HepG2 (cell line): ENCODE results near the gene CLTCL1. TPM values are rescaled to one million over a fixed set of nuclear protein-coding genes. Genes with fewer than 3 reads are reported as not detected.

Source experiments
- AKNA ChIP-seq: sonication (generic); formaldehyde crosslinking; IDR thresholded peaks from 2 replicates; pipeline ENCODE4 v1.4.0; 2020; ENCODE audit warnings: missing genetic modification reagents, borderline replicate concordance
- HOXA5 ChIP-seq: sonication (generic); formaldehyde crosslinking; IDR thresholded peaks from 2 replicates; pipeline ENCODE4 v1.4.0; 2020; ENCODE audit warnings: missing genetic modification reagents
- KLF16 ChIP-seq, 2 experiments: sonication (generic) in 1 of 2; formaldehyde crosslinking in 1 of 2; IDR thresholded peaks; 2 replicates each; pipeline versions ENCODE4 v1.6.1 to v1.8.0; 2016 to 2023; ENCODE audit warnings: missing genetic modification reagents in 2 of 2, missing compliant biosample characterization in 1 of 2
- MTA1 ChIP-seq: sonication (generic); formaldehyde crosslinking; IDR thresholded peaks from 2 replicates; pipeline ENCODE4 v1.4.0; 2020; ENCODE audit warnings: missing genetic modification reagents, mild to moderate bottlenecking, borderline replicate concordance
- MTF2 ChIP-seq: sonication (generic); formaldehyde crosslinking; IDR thresholded peaks from 2 replicates; pipeline ENCODE4 v1.5.0; 2020; ENCODE audit warnings: missing genetic modification reagents, borderline replicate concordance
- MXD4 ChIP-seq: IDR thresholded peaks from 2 replicates; pipeline ENCODE4 v1.6.1; 2016; ENCODE audit warnings: mild to moderate bottlenecking, missing biosample characterization, missing genetic modification reagents
- NCOR1 ChIP-seq: fragments of 200-600 bp; sonication (generic); IDR thresholded peaks from 2 replicates; pipeline ENCODE4 v1.7.0; 2017; ENCODE audit warnings: antibody characterized with exemption, low read length, borderline replicate concordance
- PCBP2 ChIP-seq: fragments of 200-400 bp; formaldehyde crosslinking; optimal IDR thresholded peaks from 2 replicates; pipeline ENCODE3; 2018; ENCODE audit warnings: low read length, low read depth; ENCODE audit not compliant: poor library complexity, severe bottlenecking
- SALL2 ChIP-seq: sonication (generic); formaldehyde crosslinking; IDR thresholded peaks from 2 replicates; pipeline ENCODE4 v1.8.1; 2023; ENCODE audit warnings: mild to moderate bottlenecking, missing genetic modification reagents, inconsistent platforms
- SATB2 ChIP-seq: sonication (generic); formaldehyde crosslinking; IDR thresholded peaks from 2 replicates; pipeline ENCODE4 v1.5.0; 2020; ENCODE audit warnings: missing genetic modification reagents
- TCF12 ChIP-seq, 2 experiments: fragments of 450-650 bp in 1 of 2; sonication (generic) in 1 of 2; formaldehyde crosslinking in 1 of 2; IDR thresholded peaks; 2 replicates each; pipeline versions ENCODE4 v1.6.1 to v1.8.0; 2017 to 2022; ENCODE audit warnings: antibody characterized with exemption in 1 of 2, mild to moderate bottlenecking in 1 of 2, missing genetic modification reagents in 1 of 2, moderate library complexity in 1 of 2
- THYN1 ChIP-seq: sonication (generic); formaldehyde crosslinking; IDR thresholded peaks from 2 replicates; pipeline ENCODE4 v1.8.1; 2023; ENCODE audit warnings: low read depth, mild to moderate bottlenecking, moderate library complexity, missing genetic modification reagents, borderline replicate concordance
- YEATS4 ChIP-seq: sonication (generic); formaldehyde crosslinking; IDR thresholded peaks from 2 replicates; pipeline ENCODE4 v1.4.0; 2020; ENCODE audit warnings: missing genetic modification reagents, borderline replicate concordance
- ZFP36 ChIP-seq: fragments of 150-350 bp; IDR thresholded peaks from 2 replicates; pipeline ENCODE4 v1.6.1; 2018; ENCODE audit warnings: borderline replicate concordance, low read length, low read depth; ENCODE audit not compliant: partially characterized antibody
- ZFP37 ChIP-seq: sonication (generic); formaldehyde crosslinking; IDR thresholded peaks from 2 replicates; pipeline ENCODE4 v1.4.0; 2020; ENCODE audit warnings: missing genetic modification reagents, borderline replicate concordance
- ZNF17 ChIP-seq: sonication (generic); formaldehyde crosslinking; IDR thresholded peaks from 2 replicates; pipeline ENCODE4 v1.5.0; 2020; ENCODE audit warnings: mild to moderate bottlenecking, missing genetic modification reagents
- ZNF263 ChIP-seq: sonication (generic); formaldehyde crosslinking; IDR thresholded peaks from 2 replicates; pipeline ENCODE4 v1.4.0; 2020; ENCODE audit warnings: missing genetic modification reagents
- ZNF496 ChIP-seq: sonication (generic); formaldehyde crosslinking; IDR thresholded peaks from 2 replicates; pipeline ENCODE4 v1.8.1; 2023; ENCODE audit warnings: mild to moderate bottlenecking, moderate library complexity, missing genetic modification reagents; ENCODE audit not compliant: insufficient replicate concordance
- ZNF737 ChIP-seq: sonication (generic); formaldehyde crosslinking; IDR thresholded peaks from 2 replicates; pipeline ENCODE4 v1.5.0; 2020; ENCODE audit warnings: missing genetic modification reagents, mild to moderate bottlenecking, borderline replicate concordance
- ZNF777 ChIP-seq: sonication (generic); formaldehyde crosslinking; IDR thresholded peaks from 2 replicates; pipeline ENCODE4 v1.4.0; 2020; ENCODE audit warnings: missing genetic modification reagents
- polyA plus RNA-seq, 8 experiments: library from polyadenylated mRNA; depleted of rRNA in 3 of 8; stranded (reverse) in 7 of 8; unstranded in 1 of 8; fragments of >200 nt; fragmentation: Illumina TruSeq in 4 of 8; extraction: Trizol in 4 of 8; gene quantifications; 2 replicates each; pipeline versions ENCODE4 v1.2.1 to v1.2.3, GENCODE V29; 2011 to 2016; ENCODE audit warnings: low read depth in 4 of 8, missing spikeins in 1 of 8, mixed read lengths in 1 of 8; ENCODE audit not compliant: insufficient read depth in 1 of 8
- total RNA-seq, 5 experiments: library from RNA; depleted of rRNA; stranded (reverse); fragments of >200 nt; fragmentation: Illumina TruSeq; extraction: Trizol; gene quantifications; 2 replicates each; pipeline ENCODE4 v1.2.3, GENCODE V29; 2016; ENCODE audit warnings: low read depth in 1 of 5
- TF ChIP-seq, protein P1 (sequence below): sonication (generic); formaldehyde crosslinking; conservative IDR thresholded peaks from 2 replicates; pipeline ENCODE4 v1.8.1; 2023; ENCODE audit warnings: missing genetic modification reagents
- TF ChIP-seq, protein P2 (sequence below): sonication (generic); formaldehyde crosslinking; IDR thresholded peaks from 2 replicates; pipeline ENCODE4 v1.5.1; 2020; ENCODE audit warnings: missing genetic modification reagents, mild to moderate bottlenecking, borderline replicate concordance

Gene CLTCL1
- total and polyA plus RNA-seq, 2 of the 13 experiments (the other 11 are each of a cell fraction or from before 2014, with no cell fraction given): 8.1 to 10.9 TPM

DNA sequence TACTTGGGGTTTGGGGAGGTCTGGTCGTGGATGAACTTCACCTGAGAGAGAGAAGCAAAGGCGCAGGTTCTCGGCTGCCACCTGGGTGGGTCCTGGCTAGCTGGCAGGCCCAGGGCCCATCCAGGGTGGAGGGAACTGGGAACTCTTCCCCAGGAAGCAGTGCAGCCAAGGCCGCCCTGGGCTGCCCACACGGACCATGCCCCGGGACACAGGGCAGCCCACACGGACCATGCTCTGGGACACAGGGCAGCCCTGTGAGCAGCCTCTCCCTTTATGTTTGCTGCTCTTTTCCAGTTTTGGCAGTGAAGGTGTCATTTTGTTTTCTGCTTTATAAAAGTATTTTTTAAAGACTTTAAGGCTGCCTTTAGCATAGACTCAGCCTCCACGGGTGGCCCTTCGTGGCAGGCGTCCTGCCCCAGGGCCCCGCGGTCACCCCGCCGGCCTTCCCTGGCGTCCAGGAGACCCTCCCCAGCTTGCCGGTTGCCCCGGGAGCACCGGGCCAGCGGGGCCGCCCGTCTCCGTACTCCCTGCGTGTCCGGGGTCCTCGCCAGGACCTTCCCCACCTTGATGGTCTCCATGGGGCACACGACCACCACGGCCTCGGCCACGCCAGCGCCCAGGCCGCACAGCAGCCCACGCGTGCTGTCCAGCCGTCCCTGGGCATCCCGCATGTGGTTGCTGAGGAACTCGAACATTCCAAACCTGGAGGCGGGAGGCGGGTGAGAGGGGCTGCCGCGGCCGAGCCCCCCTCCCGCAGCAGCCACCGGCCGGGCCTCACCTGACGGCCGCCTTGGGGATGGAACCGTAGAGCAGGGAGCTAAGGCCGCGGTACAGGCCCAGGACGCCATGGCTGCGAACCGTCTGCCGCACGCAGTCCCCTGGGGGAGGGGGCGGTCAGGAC, 114.1 kb downstream of the CLTCL1 start (continued):
- TF ChIP-seq MTA1 (CRISPR knock-in tag) (peak; percentile 50; the same call in 1 of the 2 replicates), THYN1 (CRISPR knock-in tag) (no peak), ZNF263 (CRISPR knock-in tag) (peak; percentile 62; the same call in 1 of the 2 replicates), ZNF496 (CRISPR knock-in tag) (no peak), MXD4 (CRISPR knock-in tag) (no peak), KLF16 (CRISPR knock-in tag; IDR thresholded peaks at IDR 0.05) (no peak), HOXA5 (CRISPR knock-in tag) (no peak; the same call in 1 of the 2 replicates), TCF12 (IDR thresholded peaks at IDR 0.05) (no peak), TCF12 (CRISPR knock-in tag; IDR thresholded peaks at IDR 0.05) (no peak), ZFP36 (no peak), MTF2 (CRISPR knock-in tag) (no peak), NCOR1 (no peak), ZNF737 (no peak), AKNA (CRISPR knock-in tag) (no peak), ZFP37 (CRISPR knock-in tag) (no peak), SATB2 (CRISPR knock-in tag) (peak; percentile 36; the same call in 1 of the 2 replicates), SALL2 (CRISPR knock-in tag) (no peak), ZNF17 (CRISPR knock-in tag) (no peak), PCBP2 (no peak), YEATS4 (peak; percentile 37; the same call in 1 of the 2 replicates), ZNF777 (CRISPR knock-in tag) (peak; percentile 48; the same call in 1 of the 2 replicates)
- TF ChIP-seq, protein P1, sequence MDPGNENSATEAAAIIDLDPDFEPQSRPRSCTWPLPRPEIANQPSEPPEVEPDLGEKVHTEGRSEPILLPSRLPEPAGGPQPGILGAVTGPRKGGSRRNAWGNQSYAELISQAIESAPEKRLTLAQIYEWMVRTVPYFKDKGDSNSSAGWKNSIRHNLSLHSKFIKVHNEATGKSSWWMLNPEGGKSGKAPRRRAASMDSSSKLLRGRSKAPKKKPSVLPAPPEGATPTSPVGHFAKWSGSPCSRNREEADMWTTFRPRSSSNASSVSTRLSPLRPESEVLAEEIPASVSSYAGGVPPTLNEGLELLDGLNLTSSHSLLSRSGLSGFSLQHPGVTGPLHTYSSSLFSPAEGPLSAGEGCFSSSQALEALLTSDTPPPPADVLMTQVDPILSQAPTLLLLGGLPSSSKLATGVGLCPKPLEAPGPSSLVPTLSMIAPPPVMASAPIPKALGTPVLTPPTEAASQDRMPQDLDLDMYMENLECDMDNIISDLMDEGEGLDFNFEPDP (CRISPR knock-in tag): no peak
- TF ChIP-seq, protein P2, sequence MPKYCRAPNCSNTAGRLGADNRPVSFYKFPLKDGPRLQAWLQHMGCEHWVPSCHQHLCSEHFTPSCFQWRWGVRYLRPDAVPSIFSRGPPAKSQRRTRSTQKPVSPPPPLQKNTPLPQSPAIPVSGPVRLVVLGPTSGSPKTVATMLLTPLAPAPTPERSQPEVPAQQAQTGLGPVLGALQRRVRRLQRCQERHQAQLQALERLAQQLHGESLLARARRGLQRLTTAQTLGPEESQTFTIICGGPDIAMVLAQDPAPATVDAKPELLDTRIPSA (CRISPR knock-in tag): no peak
